ENCODE results near the gene VSTM1.
A peak's percentile ranks its signal among the peaks of the same experiment; 100 is the strongest.
"Not testable (repeated sequence)": the region's sequence is repeated elsewhere in the genome, so short reads cannot be mapped to it uniquely, and the experiment has no call there.

VSTM1 gene

DNA sequence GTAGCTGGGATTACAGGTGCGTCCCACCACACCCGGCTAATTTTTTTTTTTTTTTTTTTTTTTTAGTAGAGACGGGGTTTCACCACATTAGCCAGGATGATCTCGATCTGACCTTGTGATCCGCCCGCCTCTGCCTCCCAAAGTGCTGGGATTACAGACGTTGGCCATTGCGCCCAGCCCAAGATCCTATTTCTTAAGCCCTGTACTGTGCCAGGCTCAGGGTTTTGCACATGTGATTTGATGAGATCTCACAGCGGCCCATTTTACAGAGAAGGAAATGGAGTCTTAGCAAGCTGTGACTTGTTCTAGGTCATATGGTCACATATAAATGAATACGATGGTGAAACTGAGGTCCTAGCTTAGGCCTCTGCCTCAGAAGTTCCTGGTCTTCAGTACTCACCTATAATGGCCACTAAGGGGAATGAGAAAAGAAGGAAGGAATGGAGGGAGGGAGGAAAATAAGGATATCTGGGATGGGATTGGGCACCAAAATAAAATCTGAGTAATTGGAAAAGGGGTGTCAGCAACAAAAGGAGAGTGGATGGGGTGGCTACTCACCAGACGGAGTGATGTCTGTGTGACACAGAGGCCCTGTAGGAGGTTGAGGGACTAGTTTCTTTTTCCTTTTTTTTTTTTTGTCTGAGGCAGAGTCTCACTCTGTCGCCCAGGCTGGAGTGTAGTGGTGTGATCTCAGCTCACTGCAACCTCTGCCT lies 35.6 kb upstream of the VSTM1 start:
- Histone ChIP-seq H3K9me3 (peaks cover 9% of the 10 kb centered on the region), H3K4me1 (peaks cover 64% of the 10 kb centered on the region), H4K20me1 (no peaks in the 10 kb centered on the region), H3K27ac (no peak overlapping the region), H3K36me3 (no peaks in the 10 kb centered on the region), H3K4me2 (no peak overlapping the region), H3K9ac (no peak overlapping the region), H3K27me3 (peaks cover 44% of the 10 kb centered on the region), H3K4me3 (no peak overlapping the region)
- TF ChIP-seq Cebpa-rat (IDR thresholded peaks at IDR 0.05), result no peak

GRCh38 chr19:54096617-54097106 lies 33.0 kb upstream of the VSTM1 start:
- no peaks in the 10 kb centered on the region for H3K36me3 ChIP-seq
- H3K4me1 ChIP-seq, result peaks cover 49% of the 10 kb centered on the region
- peak overlapping the region; percentile 37; the same call in 1 of the 2 replicates for H3K27ac ChIP-seq
- no peak overlapping the region for H3K9ac ChIP-seq
- H4K20me1 ChIP-seq, result no peaks in the 10 kb centered on the region
- peak overlapping the region; percentile 91 for H3K4me2 ChIP-seq
- TF ChIP-seq Cebpa-rat (IDR thresholded peaks at IDR 0.05), result no peak
- H3K9me3 ChIP-seq, result peaks cover 18% of the 10 kb centered on the region
- H3K27me3 ChIP-seq, result peaks cover 46% of the 10 kb centered on the region
- peak overlapping the region; percentile 53; the same call in 1 of the 2 replicates for H3K4me3 ChIP-seq

GRCh38 chr19:54095859-54096616 lies 32.3 kb upstream of the VSTM1 start:
- Histone ChIP-seq H3K4me2 (peak overlapping the region; percentile 91), H3K4me3 (peak overlapping the region; percentile 53), H3K9me3 (peaks cover 18% of the 10 kb centered on the region), H3K27ac (peak overlapping the region; percentile 46; the same call in 1 of the 2 replicates), H3K4me1 (peaks cover 43% of the 10 kb centered on the region), H3K9ac (peak overlapping the region; percentile 45; the same call in 1 of the 2 replicates), H3K27me3 (peaks cover 46% of the 10 kb centered on the region)
- H3K36me3 ChIP-seq, H4K20me1 ChIP-seq: not testable (repeated sequence)

- no peak for TF ChIP-seq Cebpa-rat (IDR thresholded peaks at IDR 0.05)
- no peaks in the 10 kb centered on the region for H4K20me1 ChIP-seq
- peaks cover 18% of the 10 kb centered on the region for H3K9me3 ChIP-seq
- peak overlapping the region; percentile 46; the same call in 1 of the 2 replicates for H3K27ac ChIP-seq
- peak overlapping the region; percentile 53 for H3K4me3 ChIP-seq
- peaks cover 36% of the 10 kb centered on the region for H3K4me1 ChIP-seq
- H3K4me2 ChIP-seq, result peak overlapping the region; percentile 91
- peaks cover 46% of the 10 kb centered on the region for H3K27me3 ChIP-seq
- H3K9ac ChIP-seq, result peak overlapping the region; percentile 45; the same call in 1 of the 2 replicates
- no peaks in the 10 kb centered on the region for H3K36me3 ChIP-seq
Observed at GRCh38 chr19:54095136-54095858, 31.6 kb upstream of the VSTM1 start.

DNA sequence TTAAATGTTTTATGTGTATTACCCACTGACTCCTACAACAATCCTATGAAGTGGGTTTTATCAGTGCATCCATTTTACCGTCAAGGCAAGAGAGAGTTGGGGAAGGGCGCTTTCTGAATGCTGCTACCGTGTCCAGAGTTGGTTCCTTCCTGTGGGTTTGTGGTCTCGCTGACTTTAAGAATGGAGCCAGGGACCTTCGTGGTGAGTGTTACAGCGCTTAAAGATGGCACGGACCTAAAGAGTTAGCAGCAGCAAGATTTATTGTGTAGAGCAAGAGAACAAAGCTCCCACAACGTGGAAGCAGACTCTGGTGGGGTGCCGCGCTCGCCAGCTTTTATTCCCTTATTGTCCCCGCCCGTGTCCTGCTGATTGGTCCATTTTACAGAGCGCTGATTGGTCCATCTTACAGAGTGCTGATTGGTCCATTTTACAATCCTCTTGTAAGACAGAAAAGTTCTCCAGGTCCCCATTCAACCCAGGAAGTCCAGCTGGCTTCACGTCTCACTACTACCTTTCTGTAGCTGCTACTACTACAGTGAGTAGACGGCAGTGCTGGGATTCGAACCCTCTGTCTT lies 30.8 kb upstream of the VSTM1 start:
- H3K9me3 ChIP-seq, result peaks cover 18% of the 10 kb centered on the region
- H3K9ac ChIP-seq, result no peak overlapping the region
- peaks cover 33% of the 10 kb centered on the region for H3K4me1 ChIP-seq
- H3K4me3 ChIP-seq, result 0 out of 2 replicates have a peak overlapping the region, but pooled peaks have one; percentile 14
- H4K20me1 ChIP-seq, result no peaks in the 10 kb centered on the region
- no peak overlapping the region for H3K27ac ChIP-seq
- H3K36me3 ChIP-seq, result no peaks in the 10 kb centered on the region
- H3K4me2 ChIP-seq, result peak overlapping the region; percentile 91
- no peak for TF ChIP-seq Cebpa-rat (IDR thresholded peaks at IDR 0.05)
- H3K27me3 ChIP-seq, result peaks cover 46% of the 10 kb centered on the region

GRCh38 chr19:54084410-54084809 lies 20.7 kb upstream of the VSTM1 start:
- H3K4me2 ChIP-seq, result no peak overlapping the region
- no peaks in the 10 kb centered on the region for H3K4me1 ChIP-seq
- H3K9ac ChIP-seq, result no peak overlapping the region
- no peaks in the 10 kb centered on the region for H4K20me1 ChIP-seq
- H3K4me3 ChIP-seq, result no peak overlapping the region
- H3K9me3 ChIP-seq, result peaks cover 37% of the 10 kb centered on the region
- no peaks in the 10 kb centered on the region for H3K27me3 ChIP-seq
- H3K27ac ChIP-seq, result no peak overlapping the region
- no peak for TF ChIP-seq Cebpa-rat (IDR thresholded peaks at IDR 0.05)
- H3K36me3 ChIP-seq, result no peaks in the 10 kb centered on the region

DNA sequence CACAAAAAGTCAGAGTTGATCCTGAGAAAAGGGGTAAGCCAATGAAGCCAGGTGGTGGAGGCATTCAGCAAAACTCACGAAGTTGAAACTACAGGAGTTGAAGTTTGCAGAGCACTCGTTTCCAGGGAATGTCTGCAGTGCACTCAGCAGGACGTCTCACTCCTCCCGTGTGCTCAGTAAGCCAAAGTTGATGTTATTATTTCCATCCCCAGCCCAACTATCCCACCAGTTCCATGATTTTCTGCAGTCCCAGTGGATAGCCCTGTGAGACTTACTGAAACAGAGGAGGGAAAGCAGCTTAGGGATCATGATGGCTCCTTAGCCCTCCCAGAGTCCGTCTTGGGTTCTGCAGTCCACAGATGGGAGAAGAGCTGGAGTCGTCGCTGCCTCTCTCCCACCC lies 17.3 kb upstream of the VSTM1 start, which contains the start of gene TARM1:
TSS of gene TARM1 (minus strand) at position 334 of the 400 bp plus-strand sequence. CDS start at position 309, 25 bp downstream.
- H3K9ac ChIP-seq, result no peak within 1 kb of the TSS
- H4K20me1 ChIP-seq, result no peaks in the 10 kb centered on the region
- peaks cover 41% of the 10 kb centered on the region for H3K9me3 ChIP-seq
- no peak for TF ChIP-seq Cebpa-rat (IDR thresholded peaks at IDR 0.05)
- no peaks in the 10 kb centered on the region for H3K27me3 ChIP-seq
- H3K27ac ChIP-seq, result no peak within 1 kb of the TSS
- no peak within 1 kb of the TSS for H3K4me2 ChIP-seq
- H3K4me3 ChIP-seq, result no peak within 1 kb of the TSS
- H3K36me3 ChIP-seq, result no peaks in the 10 kb centered on the region
- H3K4me1 ChIP-seq, result no peaks in the 10 kb centered on the region

GRCh38 chr19:54077334-54077733 lies 13.6 kb upstream of the VSTM1 start:
- no peak for TF ChIP-seq Cebpa-rat (IDR thresholded peaks at IDR 0.05)

GRCh38 chr19:54074851-54075250 lies 11.2 kb upstream of the VSTM1 start:
- Histone ChIP-seq H3K4me3 (no peak overlapping the region), H4K20me1 (no peaks in the 10 kb centered on the region), H3K4me2 (no peak overlapping the region), H3K36me3 (no peaks in the 10 kb centered on the region), H3K9ac (no peak overlapping the region), H3K9me3 (peaks cover 11% of the 10 kb centered on the region), H3K4me1 (no peaks in the 10 kb centered on the region), H3K27ac (no peak overlapping the region), H3K27me3 (no peaks in the 10 kb centered on the region)
- TF ChIP-seq Cebpa-rat (IDR thresholded peaks at IDR 0.05), result no peak

More at GRCh38 chr19:54077334-54077733, 13.6 kb upstream of the VSTM1 start:
- Histone ChIP-seq H3K9me3 (peaks cover 29% of the 10 kb centered on the region), H3K9ac (no peak overlapping the region), H4K20me1 (no peaks in the 10 kb centered on the region), H3K4me1 (no peaks in the 10 kb centered on the region), H3K36me3 (no peaks in the 10 kb centered on the region), H3K4me3 (no peak overlapping the region), H3K27me3 (no peaks in the 10 kb centered on the region), H3K4me2 (no peak overlapping the region), H3K27ac (no peak overlapping the region)

Measured in BLaER1 (cell line).